OCI-LY7 (cell line): Measurements from ENCODE around the gene YBX1. TPM values are rescaled to one million over a fixed set of nuclear protein-coding genes. Genes with fewer than 3 reads are reported as not detected.

ENCODE experiments used
- BruUV-seq: library from RNA; stranded (reverse); fragments of 400-500 nt; replicated peaks from 2 replicates; lab custom pipeline; 2021; lab: Mats Ljungman, UMichigan
- CTCF ChIA-PET: fragments of 300-600 bp; sonication (Branson Sonifier 250); formaldehyde crosslinking; loops from one replicate; lab custom pipeline; 2022; ENCODE audit warnings: antibody characterized with exemption; ENCODE audit not compliant: unreplicated experiment; lab: Charles Lee
- POLR2A ChIA-PET: fragments of 300-600 bp; sonication (Branson Sonifier 250); formaldehyde crosslinking; loops from one replicate; lab custom pipeline; 2022; ENCODE audit warnings: antibody characterized with exemption; lab: Charles Lee
- DNase-seq: peaks from one replicate; pipeline ENCODE4 v3.0.0-alpha.2; 2015; ENCODE audit warnings: low spot score
- H2AFZ ChIP-seq: fragments of 200-600 bp; sonication (generic), shearing (Covaris generic); 2 replicates; pipeline ENCODE4 v1.6.1; 2014; ENCODE audit warnings: mild to moderate bottlenecking, antibody characterized with exemption, low read length, moderate library complexity
- H3K27ac ChIP-seq: fragments of 200-600 bp; sonication (generic); 2 replicates; pipeline ENCODE4 v1.5.1; 2014; ENCODE audit warnings: mixed run types, low read depth, mild to moderate bottlenecking, moderate library complexity, low read length, inconsistent platforms; ENCODE audit not compliant: poor library complexity, severe bottlenecking
- H3K36me3 ChIP-seq: fragments of 200-600 bp; sonication (generic); 2 replicates; pipeline ENCODE4 v1.6.1; 2014; ENCODE audit warnings: mild to moderate bottlenecking, antibody characterized with exemption, low read length, moderate library complexity, mixed read lengths; ENCODE audit not compliant: insufficient read depth
- H3K4me1 ChIP-seq: fragments of 200-600 bp; sonication (generic); 2 replicates; pipeline ENCODE4 v1.5.1; 2014; ENCODE audit warnings: mild to moderate bottlenecking, low read length; ENCODE audit not compliant: insufficient read depth, poor library complexity, severe bottlenecking
- H3K4me2 ChIP-seq: fragments of 200-600 bp; sonication (generic); 2 replicates; pipeline ENCODE4 v1.6.1; 2014; ENCODE audit warnings: mild to moderate bottlenecking, low read length
- H3K4me3 ChIP-seq: fragments of 200-600 bp; sonication (generic); 2 replicates; pipeline ENCODE4 v1.5.1; 2014; ENCODE audit warnings: mild to moderate bottlenecking, low read depth, low read length; ENCODE audit not compliant: poor library complexity, severe bottlenecking
- H3K79me2 ChIP-seq: fragments of 200-600 bp; sonication (generic); 2 replicates; pipeline ENCODE4 v1.6.1; 2016; ENCODE audit warnings: low read depth, mild to moderate bottlenecking, low read length, moderate library complexity, mixed read lengths; ENCODE audit not compliant: insufficient read depth
- H3K9me2 ChIP-seq: fragments of 200-600 bp; sonication (generic); 2 replicates; pipeline ENCODE4 v1.6.1; 2016; ENCODE audit warnings: mild to moderate bottlenecking, low read length, mixed read lengths; ENCODE audit not compliant: insufficient read depth
- H3K9me3 ChIP-seq: fragments of 200-600 bp; sonication (generic); 2 replicates; pipeline ENCODE4 v1.6.1; 2014; ENCODE audit warnings: mild to moderate bottlenecking, mixed run types, low read length, mixed read lengths
- H4K20me1 ChIP-seq: fragments of 200-600 bp; sonication (generic); 2 replicates; pipeline ENCODE4 v1.6.1; 2014; ENCODE audit warnings: mild to moderate bottlenecking, antibody characterized with exemption, low read length, moderate library complexity, mixed read lengths; ENCODE audit not compliant: insufficient read depth
- CTCF ChIP-seq: fragments of 200-600 bp; sonication (generic); conservative IDR thresholded peaks from 2 replicates; pipeline ENCODE4 v1.5.1; 2014; ENCODE audit warnings: mild to moderate bottlenecking, antibody characterized with exemption, low read length, moderate library complexity, mixed read lengths
- EZH2phosphoT487 ChIP-seq: fragments of 200-600 bp; sonication (generic); IDR thresholded peaks from 2 replicates; pipeline ENCODE4 v1.6.1; 2018; ENCODE audit warnings: low read depth, borderline replicate concordance, mild to moderate bottlenecking, mixed run types, antibody characterized with exemption, low read length, moderate library complexity, mixed read lengths
- intact Hi-C: fragments of 100-400 bp; cut with micrococcal nuclease; formaldehyde crosslinking; loops from one replicate; pipeline ENCODE4 v1.10.0; 2022; ENCODE audit not compliant: unreplicated experiment
- total RNA-seq, 2 experiments: library from RNA; depleted of rRNA in 1 of 2; stranded (reverse); fragments of >200 nt in 1 of 2; shearing (Covaris generic) in 1 of 2; gene quantifications; 2 replicates each; pipeline ENCODE4 v1.2.3, GENCODE V29; 2014 to 2022

The YBX1 gene
- total RNA-seq, 2 experiments from 2014 or later, result 750 to 956 TPM

- Histone ChIP-seq H3K9me3 (no peaks in the 10 kb centered on the region), H3K9me2 (no peaks in the 10 kb centered on the region), H3K27ac (no peak overlapping the region), H3K36me3 (peaks cover 69% of the 10 kb centered on the region), H3K4me3 (no peak overlapping the region), H3K4me2 (peak overlapping the region; percentile 28), H3K4me1 (peaks cover 28% of the 10 kb centered on the region), H4K20me1 (peaks cover 9% of the 10 kb centered on the region; the same call in 1 of the 2 replicates), H2AFZ (no peak overlapping the region), H3K79me2 (peaks cover 44% of the 10 kb centered on the region)
- CTCF ChIA-PET, result no interaction called here
- intact Hi-C loops, result no loop called here
- TF ChIP-seq EZH2phosphoT487, result no peak
- no peak for TF ChIP-seq CTCF
- no TSS peak for BruUV-seq
- DNase-seq, result no peak
- POLR2A ChIA-PET, result no interaction called here
Measured at GRCh38 chr1:42660907-42661500, 21.2 kb upstream of the YBX1 start.

- ChIA-PET CTCF (no interaction called here), POLR2A (interaction anchor here (0.9 to 1.0 kb wide), 2 partner anchors 9 to 11 kb away, joined by 3 read pairs; no protein-coding TSS in a partner anchor)
- intact Hi-C loops, result no loop called here
- no peaks in the 10 kb centered on the region for H3K9me3 ChIP-seq
- no peak overlapping the region for H2AFZ ChIP-seq
- H3K79me2 ChIP-seq, result no peaks in the 10 kb centered on the region
- H3K9me2 ChIP-seq, result no peaks in the 10 kb centered on the region
- TF ChIP-seq CTCF (no peak), EZH2phosphoT487 (no peak)
- H3K36me3 ChIP-seq, result peaks cover 95% of the 10 kb centered on the region
- BruUV-seq, result TSS peak; percentile 10
- no peak overlapping the region for H3K4me2 ChIP-seq
- H3K4me3 ChIP-seq, result no peak overlapping the region
- no peak for DNase-seq
- no peaks in the 10 kb centered on the region for H3K4me1 ChIP-seq
- H4K20me1 ChIP-seq, result no peaks in the 10 kb centered on the region
- no peak overlapping the region for H3K27ac ChIP-seq
Measured at GRCh38 chr1:42669936-42670335, 12.3 kb upstream of the YBX1 start.

- H3K4me3 ChIP-seq, result no peak overlapping the region
- H3K9me3 ChIP-seq, result no peaks in the 10 kb centered on the region
- no peak overlapping the region for H3K4me2 ChIP-seq
- no TSS peak for BruUV-seq
- no peaks in the 10 kb centered on the region for H4K20me1 ChIP-seq
- peaks cover under 1% of the 10 kb centered on the region for H3K4me1 ChIP-seq
- POLR2A ChIA-PET, result interaction anchor here (0.8 to 1.3 kb wide), 2 partner anchors 11 to 58 kb away, joined by 3 read pairs; no protein-coding TSS in a partner anchor
- H3K36me3 ChIP-seq, result peaks cover 95% of the 10 kb centered on the region
- intact Hi-C loops, result no loop called here
- no peak overlapping the region for H3K27ac ChIP-seq
- no peak for TF ChIP-seq EZH2phosphoT487
- TF ChIP-seq CTCF, result no peak
- no peak overlapping the region for H2AFZ ChIP-seq
- CTCF ChIA-PET, result no interaction called here
- H3K79me2 ChIP-seq, result no peaks in the 10 kb centered on the region
- DNase-seq, result no peak
- no peaks in the 10 kb centered on the region for H3K9me2 ChIP-seq
Measured at GRCh38 chr1:42670425-42670824, 11.8 kb upstream of the YBX1 start.
